H9 (cell line): ENCODE measurements around the gene GPR83. TPM values are rescaled to one million over a fixed set of nuclear protein-coding genes. Genes with fewer than 3 reads are reported as not detected.

Experiments
- DNase-seq: peaks from one replicate; pipeline ENCODE4 v3.0.0-alpha.2; 2017
- H2AFZ ChIP-seq: one replicate; pipeline ENCODE4 v1.6.1; 2013; ENCODE audit warnings: mild to moderate bottlenecking, low read length, control low read depth, moderate library complexity
- H2AK5ac ChIP-seq: 2 replicates; pipeline ENCODE4 v1.6.1; 2013; ENCODE audit warnings: low read length, control low read depth, mixed read lengths; ENCODE audit not compliant: insufficient read length
- H2BK120ac ChIP-seq: one replicate; pipeline ENCODE4 v1.6.1; 2013; ENCODE audit warnings: low read depth, mild to moderate bottlenecking, low read length, control low read depth, inconsistent platforms; ENCODE audit not compliant: poor library complexity, severe bottlenecking
- H2BK12ac ChIP-seq: 2 replicates; pipeline ENCODE4 v1.6.1; 2013; ENCODE audit warnings: low read length, control low read depth, mixed read lengths, low read depth; ENCODE audit not compliant: insufficient read length
- H2BK15ac ChIP-seq: 2 replicates; pipeline ENCODE4 v1.6.1; 2013; ENCODE audit warnings: low read depth, low read length, control low read depth
- H2BK20ac ChIP-seq: one replicate; pipeline ENCODE4 v1.6.1; 2013; ENCODE audit warnings: low read depth, mild to moderate bottlenecking, low read length, control low read depth, inconsistent platforms; ENCODE audit not compliant: poor library complexity, severe bottlenecking
- H2BK5ac ChIP-seq: 2 replicates; pipeline ENCODE4 v1.6.1; 2013; ENCODE audit warnings: low read length, control low read depth, mixed read lengths; ENCODE audit not compliant: insufficient read length
- H3K14ac ChIP-seq: 2 replicates; pipeline ENCODE4 v1.6.1; 2013; ENCODE audit warnings: low read length, control low read depth; ENCODE audit not compliant: insufficient read depth
- H3K18ac ChIP-seq: 2 replicates; pipeline ENCODE4 v1.6.1; 2013; ENCODE audit warnings: low read depth, mild to moderate bottlenecking, mixed read lengths, low read length, control low read depth; ENCODE audit not compliant: insufficient read length
- H3K23ac ChIP-seq: 2 replicates; pipeline ENCODE4 v1.6.1; 2013; ENCODE audit warnings: low read length, control low read depth, mixed read lengths, low read depth; ENCODE audit not compliant: insufficient read length
- H3K23me2 ChIP-seq: 2 replicates; pipeline ENCODE4 v1.6.1; 2013; ENCODE audit warnings: low read depth, mild to moderate bottlenecking, mixed read lengths, low read length, control low read depth; ENCODE audit not compliant: insufficient read length, poor library complexity, severe bottlenecking
- H3K27ac ChIP-seq: 2 replicates; pipeline ENCODE4 v1.5.1; 2013; ENCODE audit warnings: low read length, control low read depth, mixed read lengths, low read depth; ENCODE audit not compliant: insufficient read length
- H3K27me3 ChIP-seq: 2 replicates; pipeline ENCODE4 v1.6.1; 2013; ENCODE audit warnings: low read length, control low read depth, inconsistent platforms; ENCODE audit not compliant: insufficient read depth
- H3K4ac ChIP-seq: 2 replicates; pipeline ENCODE4 v1.6.1; 2013; ENCODE audit warnings: low read depth, mild to moderate bottlenecking, control low read depth, inconsistent platforms, low read length, moderate library complexity
- H3K4me1 ChIP-seq: 2 replicates; pipeline ENCODE4 v1.6.1; 2013; ENCODE audit warnings: low read length, control low read depth, inconsistent platforms; ENCODE audit not compliant: insufficient read depth
- H3K4me2 ChIP-seq: 2 replicates; pipeline ENCODE4 v1.6.1; 2013; ENCODE audit warnings: low read length, control low read depth, mixed read lengths; ENCODE audit not compliant: insufficient read length, insufficient read depth
- H3K56ac ChIP-seq: 2 replicates; pipeline ENCODE4 v1.6.1; 2013; ENCODE audit warnings: low read depth, mild to moderate bottlenecking, mixed read lengths, low read length, control low read depth; ENCODE audit not compliant: insufficient read length
- H3K79me1 ChIP-seq: 2 replicates; pipeline ENCODE4 v1.6.1; 2013; ENCODE audit warnings: low read depth, mild to moderate bottlenecking, moderate library complexity, low read length, control low read depth, inconsistent platforms; ENCODE audit not compliant: insufficient read depth, poor library complexity, severe bottlenecking
- H3K79me2 ChIP-seq: 2 replicates; pipeline ENCODE4 v1.6.1; 2013; ENCODE audit warnings: low read length, control low read depth, inconsistent platforms; ENCODE audit not compliant: insufficient read depth
- H3K9ac ChIP-seq: 2 replicates; pipeline ENCODE4 v1.6.1; 2013; ENCODE audit warnings: low read length, control low read depth, mixed read lengths; ENCODE audit not compliant: insufficient read length; ENCODE audit errors: extremely low read depth
- H3K9me3 ChIP-seq: one replicate; pipeline ENCODE4 v1.6.1; 2013; ENCODE audit warnings: low read depth, low read length, inconsistent platforms; ENCODE audit not compliant: control insufficient read depth
- H3T11ph ChIP-seq: one replicate; pipeline ENCODE4 v1.6.1; 2013; ENCODE audit warnings: mild to moderate bottlenecking, low read length, control low read depth, inconsistent platforms
- H4K20me1 ChIP-seq: one replicate; pipeline ENCODE4 v1.6.1; 2013; ENCODE audit not compliant: control insufficient read depth, insufficient read length, insufficient read depth
- H4K5ac ChIP-seq: 2 replicates; pipeline ENCODE4 v1.6.1; 2013; ENCODE audit warnings: low read depth, mild to moderate bottlenecking, mixed read lengths, low read length, control low read depth; ENCODE audit not compliant: insufficient read length
- H4K8ac ChIP-seq: replicated peaks from 2 replicates; pipeline ENCODE4 v1.6.1; 2013; ENCODE audit warnings: low read length, control low read depth, mixed read lengths, low read depth; ENCODE audit not compliant: insufficient read length
- H4K91ac ChIP-seq: 2 replicates; pipeline ENCODE4 v1.6.1; 2013; ENCODE audit warnings: low read depth, mild to moderate bottlenecking, moderate library complexity, mixed read lengths, low read length, control low read depth; ENCODE audit not compliant: insufficient read length
- H3K27ac Mint-ChIP-seq, 3 experiments: 2 replicates in 2 of 3; 3 replicates in 1 of 3; pipeline ENCODE4 v1.8.0; 2020 to 2021; ENCODE audit warnings: mixed read lengths in 3 of 3, mild to moderate bottlenecking in 1 of 3, moderate library complexity in 1 of 3
- H3K27me3 Mint-ChIP-seq: 2 replicates; pipeline ENCODE4 v1.8.0; 2021; ENCODE audit warnings: low read depth, mild to moderate bottlenecking, moderate library complexity, mixed read lengths
- H3K36me3 Mint-ChIP-seq, 3 experiments: 2 replicates in 2 of 3; 3 replicates in 1 of 3; pipeline ENCODE4 v1.8.0; 2020 to 2021; ENCODE audit warnings: low read depth in 3 of 3, mixed read lengths in 3 of 3; ENCODE audit not compliant: insufficient read depth in 1 of 3
- H3K4me1 Mint-ChIP-seq, 2 experiments: 2 replicates each; pipeline ENCODE4 v1.8.0; 2020; ENCODE audit warnings: mixed read lengths in 2 of 2
- H3K4me3 Mint-ChIP-seq, 2 experiments: 2 replicates in 1 of 2; 3 replicates in 1 of 2; pipeline ENCODE4 v1.8.0; 2020 to 2021; ENCODE audit warnings: mild to moderate bottlenecking in 2 of 2, mixed read lengths in 2 of 2, moderate library complexity in 1 of 2
- H3K9me3 Mint-ChIP-seq, 2 experiments: 2 replicates in 1 of 2; 3 replicates in 1 of 2; pipeline ENCODE4 v1.8.0; 2020; ENCODE audit warnings: mild to moderate bottlenecking in 2 of 2, mixed read lengths in 2 of 2, moderate library complexity in 1 of 2
- WGBS: extraction: QIAGEN DNeasy Blood & Tissue Kit; methylation state at CpG from one replicate; pipeline ENCODE4 v1.1.7; 2013; ENCODE audit warnings: missing lambda C conversion rate, low lambda C conversion rate, mixed read lengths; ENCODE audit not compliant: insufficient read length; ENCODE audit errors: extremely low coverage; 5-methylcytosine and 5-hydroxymethylcytosine counted together
- total RNA-seq: library from RNA; stranded (reverse); gene quantifications from 2 replicates; pipeline ENCODE4 v1.2.1, GENCODE V29; 2021
- TF ChIP-seq, protein P1 (sequence below): fragments of 200-600 bp; sonication (generic); conservative IDR thresholded peaks from 3 replicates; pipeline ENCODE4 v1.8.0; 2021; ENCODE audit warnings: antibody characterized with exemption, mild to moderate bottlenecking

The GPR83 gene
- total RNA-seq, 1 experiment from 2014 or later = not detected

DNA sequence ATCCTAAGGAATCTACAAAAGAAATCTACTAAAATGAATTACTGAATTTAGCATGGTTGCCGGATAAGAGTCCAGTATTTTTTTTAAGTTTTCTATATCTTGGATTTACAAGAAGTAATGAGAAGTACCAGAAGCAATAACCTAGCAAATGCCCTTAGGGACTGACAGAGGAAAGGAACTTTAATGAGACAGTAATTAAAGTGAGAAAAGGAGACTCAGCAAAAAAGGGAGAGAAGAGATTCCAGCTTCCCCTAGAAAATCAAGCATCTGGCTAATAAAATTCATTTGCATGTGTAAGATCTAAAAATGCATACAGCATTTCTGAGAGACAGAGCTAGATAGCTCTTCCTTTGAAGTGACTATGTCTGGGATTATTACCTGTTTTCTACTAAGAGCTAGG is 57.7 kb downstream of the GPR83 start:
- Histone ChIP-seq H3K9me3 (peaks cover 7% of the 10 kb centered on the region), H4K91ac (no peak overlapping the region), H3K14ac (no peak overlapping the region), H3K79me2 (no peaks in the 10 kb centered on the region), H3K23ac (no peak overlapping the region), H2BK15ac (no peak overlapping the region), H3T11ph (no peak overlapping the region), H4K8ac (no peak overlapping the region), H2AK5ac (no peak overlapping the region), H3K27ac (no peak overlapping the region), H3K23me2 (no peaks in the 10 kb centered on the region), H2BK120ac (no peak overlapping the region), H3K4me1 (no peaks in the 10 kb centered on the region), H2BK20ac (no peak overlapping the region), H2BK5ac (no peak overlapping the region), H3K18ac (no peak overlapping the region), H3K27me3 (no peaks in the 10 kb centered on the region), H2BK12ac (no peak overlapping the region), H3K4me2 (no peak overlapping the region), H4K5ac (no peak overlapping the region), H2AFZ (no peak overlapping the region), H3K9ac (no peak overlapping the region), H4K20me1 (no peaks in the 10 kb centered on the region), H3K4ac (no peak overlapping the region), H3K79me1 (no peaks in the 10 kb centered on the region), H3K56ac (no peak overlapping the region)
- peaks cover 32 to 37% of the 10 kb centered on the region in 2 experiments for H3K9me3 Mint-ChIP-seq
- peaks cover 25 to 31% (median 27%) of the 10 kb centered on the region in 3 experiments for H3K36me3 Mint-ChIP-seq
- no CpG with 5 or more reads among the region's 1 CpG for WGBS
- H3K4me3 Mint-ChIP-seq = no peak overlapping the region
- no peak for DNase-seq
- no peak overlapping the region for H3K27ac Mint-ChIP-seq
- H3K27me3 Mint-ChIP-seq = no peaks in the 10 kb centered on the region; the same call in none of the 2 replicates
- H3K4me1 Mint-ChIP-seq = peaks cover 4 to 9% of the 10 kb centered on the region in 2 experiments; a peak in 3 of 4 replicates
- TF ChIP-seq, protein P1, sequence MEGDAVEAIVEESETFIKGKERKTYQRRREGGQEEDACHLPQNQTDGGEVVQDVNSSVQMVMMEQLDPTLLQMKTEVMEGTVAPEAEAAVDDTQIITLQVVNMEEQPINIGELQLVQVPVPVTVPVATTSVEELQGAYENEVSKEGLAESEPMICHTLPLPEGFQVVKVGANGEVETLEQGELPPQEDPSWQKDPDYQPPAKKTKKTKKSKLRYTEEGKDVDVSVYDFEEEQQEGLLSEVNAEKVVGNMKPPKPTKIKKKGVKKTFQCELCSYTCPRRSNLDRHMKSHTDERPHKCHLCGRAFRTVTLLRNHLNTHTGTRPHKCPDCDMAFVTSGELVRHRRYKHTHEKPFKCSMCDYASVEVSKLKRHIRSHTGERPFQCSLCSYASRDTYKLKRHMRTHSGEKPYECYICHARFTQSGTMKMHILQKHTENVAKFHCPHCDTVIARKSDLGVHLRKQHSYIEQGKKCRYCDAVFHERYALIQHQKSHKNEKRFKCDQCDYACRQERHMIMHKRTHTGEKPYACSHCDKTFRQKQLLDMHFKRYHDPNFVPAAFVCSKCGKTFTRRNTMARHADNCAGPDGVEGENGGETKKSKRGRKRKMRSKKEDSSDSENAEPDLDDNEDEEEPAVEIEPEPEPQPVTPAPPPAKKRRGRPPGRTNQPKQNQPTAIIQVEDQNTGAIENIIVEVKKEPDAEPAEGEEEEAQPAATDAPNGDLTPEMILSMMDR = no peak
